ENCODE data around the gene CYP2D6.
"Not testable (repeated sequence)": the region's sequence is repeated elsewhere in the genome, so short reads cannot be mapped to it uniquely, and the experiment has no call there.

Gene CYP2D6

DNA sequence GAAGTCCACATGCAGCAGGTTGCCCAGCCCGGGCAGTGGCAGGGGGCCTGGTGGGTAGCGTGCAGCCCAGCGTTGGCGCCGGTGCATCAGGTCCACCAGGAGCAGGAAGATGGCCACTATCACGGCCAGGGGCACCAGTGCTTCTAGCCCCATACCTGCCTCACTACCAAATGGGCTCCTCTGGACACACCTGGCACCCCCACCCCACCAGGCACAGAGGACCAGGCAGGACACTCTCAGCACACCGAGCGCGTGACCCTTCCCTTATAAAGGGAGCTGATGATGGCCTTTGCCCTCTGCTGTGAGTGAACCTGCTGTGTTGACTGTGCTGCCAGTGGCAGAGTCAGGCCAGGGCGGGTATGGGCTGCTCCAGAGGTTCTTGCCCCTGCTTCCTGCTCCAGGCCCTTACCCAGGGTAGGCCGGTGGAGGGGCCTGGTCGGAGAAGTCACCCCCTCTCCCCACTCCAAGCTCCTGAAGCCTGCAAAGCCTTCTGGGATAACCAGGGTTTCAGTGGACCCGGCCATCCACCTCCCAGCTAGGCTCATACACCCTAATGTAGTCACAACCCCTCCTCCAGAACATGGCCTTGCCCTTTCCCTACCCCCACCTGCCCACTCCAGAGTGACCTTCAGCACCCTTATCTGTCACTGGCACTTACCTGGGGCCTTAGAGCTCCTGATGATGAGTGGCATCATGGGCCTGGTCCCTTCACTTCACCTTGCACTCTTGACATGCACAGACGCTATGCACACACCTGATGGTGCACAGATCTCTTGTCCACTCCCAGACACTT, at the start of gene CYP2D6:
CYP2D6 (minus strand) TSS at position 172 of the 793 bp plus-strand sequence; CDS start at position 153, 19 bp downstream.
- not testable (repeated sequence) for DNase-seq

- DNase-seq, result no peak
Measured at GRCh38 chr22:42179616-42180015, 49.0 kb upstream of the CYP2D6 start.

DNA sequence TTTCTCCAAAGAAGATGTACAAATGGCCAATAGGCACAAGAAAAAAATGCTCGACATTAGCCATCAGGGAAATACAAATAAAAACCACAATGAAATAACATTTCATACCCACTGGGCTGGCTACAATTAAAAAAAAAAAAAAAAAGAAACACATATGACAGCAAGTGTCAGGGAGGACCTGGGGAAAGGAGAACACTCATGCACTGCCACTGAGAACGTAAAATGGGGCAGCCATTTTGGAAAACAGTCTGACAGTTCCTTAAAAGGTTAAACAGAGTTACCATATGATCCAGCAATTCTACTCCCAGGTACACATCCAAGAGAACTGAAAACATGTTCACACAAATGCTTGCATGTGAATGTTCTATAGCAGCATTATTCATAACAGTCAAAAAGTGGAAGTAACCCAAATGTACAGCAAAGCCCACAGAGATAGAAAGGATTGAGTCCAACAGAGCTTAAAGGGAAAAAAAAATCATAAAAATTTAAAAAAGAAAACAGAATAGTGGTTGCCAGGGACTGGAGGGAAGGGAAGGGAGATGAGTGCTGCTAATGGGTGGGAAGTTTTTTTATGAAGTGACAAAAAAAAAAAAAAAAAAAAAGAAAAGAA, 48.4 kb upstream of the CYP2D6 start:
- DNase-seq, result no peak

DNA sequence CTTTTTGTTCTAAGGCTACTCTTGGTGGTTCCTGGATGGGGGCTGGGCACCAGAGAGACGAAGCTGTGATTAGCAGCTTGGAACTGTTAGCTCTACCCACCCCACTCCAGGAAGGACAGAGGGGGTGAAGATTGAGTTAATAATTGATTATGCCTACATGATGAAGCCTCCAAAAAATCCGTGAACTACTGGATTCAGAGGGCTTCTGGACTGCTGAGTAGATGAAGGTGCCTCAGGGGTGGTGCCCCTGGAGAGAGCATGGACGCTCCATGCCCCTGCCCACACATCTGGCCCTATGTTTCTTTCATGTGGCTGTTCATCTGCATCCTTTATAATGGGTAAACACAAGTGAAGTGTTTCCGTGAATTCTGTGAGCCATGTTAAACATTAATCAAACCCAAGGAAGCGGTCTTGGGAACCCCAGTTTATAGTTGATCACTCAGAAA, 47.3 kb upstream of the CYP2D6 start:
- no peak for DNase-seq

GRCh38 chr22:42176255-42176915, 45.8 kb upstream of the CYP2D6 start:
- no peak for DNase-seq

GRCh38 chr22:42174062-42174461, 43.5 kb upstream of the CYP2D6 start:
- DNase-seq, result no peak

GRCh38 chr22:42173183-42173926, 42.7 kb upstream of the CYP2D6 start:
- no peak for DNase-seq

DNA sequence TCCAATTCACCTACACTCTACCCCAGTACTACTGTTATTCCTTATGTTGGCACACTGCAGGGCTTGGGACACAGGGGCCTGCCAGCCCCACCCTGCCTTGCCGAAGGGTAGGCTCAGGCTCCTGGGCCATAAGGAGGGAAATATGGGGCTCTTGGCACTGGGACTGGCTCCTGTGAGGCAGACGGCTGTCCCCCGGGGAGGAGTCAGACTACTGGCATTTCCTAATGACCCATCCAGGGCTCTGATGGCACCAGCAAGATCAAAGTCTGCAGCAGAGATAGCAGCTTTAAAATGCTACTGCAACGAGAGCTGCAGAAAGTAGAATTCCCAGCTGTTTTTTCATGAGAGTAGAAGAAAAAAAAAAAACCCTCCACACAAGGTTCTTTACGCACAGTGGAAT, 42.2 kb upstream of the CYP2D6 start:
- DNase-seq, result no peak

GRCh38 chr22:42171946-42172719, 41.5 kb upstream of the CYP2D6 start:
- DNase-seq, result no peak

GRCh38 chr22:42171417-42171816, 40.8 kb upstream of the CYP2D6 start:
- DNase-seq, result no peak

- no peak for DNase-seq
Measured at GRCh38 chr22:42170946-42171345, 40.3 kb upstream of the CYP2D6 start.

GRCh38 chr22:42169055-42169469, 38.5 kb upstream of the CYP2D6 start:
- peak; percentile 35 to 50 for DNase-seq

GRCh38 chr22:42168476-42168875, 37.9 kb upstream of the CYP2D6 start:
- DNase-seq, result no peak

DNA sequence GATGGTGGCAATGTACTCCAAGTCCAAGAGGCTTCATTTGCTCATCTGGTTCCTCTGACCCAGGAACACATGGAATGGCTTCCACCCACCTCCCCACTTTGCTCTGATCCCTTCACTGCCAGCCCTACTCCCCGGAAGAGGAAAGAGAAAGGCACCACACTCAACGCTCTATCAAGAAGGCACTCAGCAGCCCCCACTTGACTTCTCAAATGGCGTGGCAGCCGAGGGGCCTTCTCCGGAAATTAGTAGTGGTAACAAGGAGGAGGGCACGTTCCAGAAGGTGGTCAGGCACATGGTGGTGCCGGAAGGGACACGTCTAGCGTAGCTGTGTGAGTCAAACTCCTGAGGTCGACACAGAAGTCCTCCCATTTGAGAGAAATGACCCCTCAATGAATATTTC, 36.5 kb upstream of the CYP2D6 start:
- DNase-seq, result no peak

DNA sequence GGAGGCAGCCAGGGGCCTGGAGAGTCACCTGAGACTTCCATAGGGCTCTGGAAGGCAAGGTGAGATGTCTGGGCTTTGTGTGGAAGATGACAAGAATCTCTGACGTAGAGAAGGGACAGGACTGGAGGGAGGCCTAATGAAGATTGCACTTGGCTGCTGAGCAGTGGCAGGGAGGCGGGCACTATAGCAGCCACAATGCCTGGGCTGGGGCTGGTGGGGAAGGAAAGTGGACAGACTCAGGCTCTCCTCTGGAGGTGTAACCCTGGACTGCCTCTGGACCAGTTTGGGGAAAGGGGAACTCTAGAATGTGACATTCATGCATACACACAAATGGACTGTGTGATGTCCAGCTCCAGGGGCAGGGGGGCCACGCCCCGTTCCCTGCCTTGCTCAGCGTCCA, 34.3 kb upstream of the CYP2D6 start:
- DNase-seq, result no peak

GRCh38 chr22:42163515-42163914, 32.9 kb upstream of the CYP2D6 start:
- no peak for DNase-seq

- no peak for DNase-seq
Measured at GRCh38 chr22:42162728-42163489, 32.3 kb upstream of the CYP2D6 start.

DNA sequence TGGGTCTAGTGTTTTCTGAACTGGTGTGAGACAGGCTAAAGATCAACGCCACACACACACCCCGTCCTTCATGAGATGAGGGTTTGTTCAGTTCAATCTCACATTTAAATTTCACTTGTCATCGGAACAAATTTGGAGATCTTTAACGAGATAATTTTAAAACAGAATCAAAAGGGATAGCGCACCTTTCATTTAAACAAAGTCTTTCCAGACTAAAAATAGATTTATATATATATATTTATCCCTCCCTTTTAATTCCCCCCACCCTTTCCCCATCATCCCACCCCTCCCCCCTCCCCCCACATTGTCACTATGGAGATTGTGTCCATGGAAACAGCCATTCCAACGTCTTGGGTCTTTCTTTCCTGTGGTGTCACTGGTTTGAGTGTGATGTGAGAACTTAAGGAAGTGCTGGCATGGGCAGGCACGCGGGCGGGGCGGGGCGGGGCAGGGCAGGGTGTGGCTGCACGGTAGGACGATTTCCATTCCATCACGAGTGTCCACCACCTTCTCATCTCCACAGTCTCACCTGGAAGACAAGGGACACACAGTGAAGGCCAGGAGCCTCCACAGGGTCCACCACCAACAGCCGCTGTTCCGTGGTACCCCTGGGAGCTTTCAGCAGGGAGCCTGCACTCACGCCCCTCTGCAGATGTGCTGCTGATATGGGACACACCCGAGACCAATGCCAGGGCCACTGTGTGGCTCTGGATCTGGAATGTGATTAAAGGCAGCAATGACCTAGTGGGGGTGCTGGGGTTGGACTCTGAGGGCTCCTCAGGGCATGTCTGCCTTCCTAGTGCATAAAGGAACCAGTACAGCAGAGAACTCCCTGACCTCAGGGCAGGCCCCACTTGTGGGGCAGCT, 30.5 kb upstream of the CYP2D6 start:
- no peak for DNase-seq

- no peak for DNase-seq
Measured at GRCh38 chr22:42160251-42160650, 29.6 kb upstream of the CYP2D6 start.

- DNase-seq, result no peak
Measured at GRCh38 chr22:42158456-42159132, 28.0 kb upstream of the CYP2D6 start.
